MCF 10A (cell line): Measurements from ENCODE around the gene HAP1. TPM values are rescaled to one million over a fixed set of nuclear protein-coding genes. Genes with fewer than 3 reads are reported as not detected.

Experiments used
- BruUV-seq: library from RNA; stranded (reverse); fragments of 400-500 nt; replicated peaks from 2 replicates; lab custom pipeline; 2021; lab: Mats Ljungman, UMichigan
- CTCF ChIA-PET: fragments of 300-600 bp; sonication (Branson Sonifier 250); formaldehyde crosslinking; extraction: SDS; loops from one replicate; lab custom pipeline; 2021; ENCODE audit warnings: antibody characterized with exemption, inconsistent platforms; lab: Yijun Ruan, JAX
- POLR2A ChIA-PET: fragments of 300-600, 350-650 bp; sonication (Branson Sonifier 250); formaldehyde crosslinking; extraction: SDS; loops from one replicate; lab custom pipeline; 2020; ENCODE audit warnings: antibody characterized with exemption, inconsistent platforms; lab: Yijun Ruan, JAX
- DNase-seq: peaks from one replicate; pipeline ENCODE4 v3.0.0-alpha.2; 2018; ENCODE audit not compliant: unreplicated experiment
- H3K27ac Mint-ChIP-seq: one replicate; pipeline ENCODE4 v1.8.0; 2022; ENCODE audit warnings: mild to moderate bottlenecking, low read depth, mixed read lengths; ENCODE audit not compliant: unreplicated experiment
- H3K27me3 Mint-ChIP-seq: one replicate; pipeline ENCODE4 v1.8.0; 2022; ENCODE audit warnings: mixed read lengths; ENCODE audit not compliant: insufficient read depth, unreplicated experiment
- H3K36me3 Mint-ChIP-seq: one replicate; pipeline ENCODE4 v1.8.0; 2022; ENCODE audit warnings: mild to moderate bottlenecking, moderate library complexity, mixed read lengths; ENCODE audit not compliant: insufficient read depth, unreplicated experiment
- H3K4me1 Mint-ChIP-seq: one replicate; pipeline ENCODE4 v1.8.0; 2022; ENCODE audit warnings: mixed read lengths; ENCODE audit not compliant: insufficient read depth, unreplicated experiment
- H3K4me3 Mint-ChIP-seq: one replicate; pipeline ENCODE4 v1.8.0; 2022; ENCODE audit warnings: mild to moderate bottlenecking, moderate library complexity, mixed read lengths; ENCODE audit not compliant: unreplicated experiment
- H3K9me3 Mint-ChIP-seq: one replicate; pipeline ENCODE4 v1.8.0; 2022; ENCODE audit warnings: mixed read lengths; ENCODE audit not compliant: unreplicated experiment
- CTCF ChIP-seq: fragments of 200-600 bp; IDR thresholded peaks from one replicate; pipeline ENCODE4 v1.8.0; 2022; ENCODE audit warnings: antibody characterized with exemption, mild to moderate bottlenecking; ENCODE audit not compliant: unreplicated experiment
- intact Hi-C: fragments of 100-400 bp; cut with micrococcal nuclease; formaldehyde crosslinking; loops from 2 replicates; pipeline ENCODE4 v1.14.1; 2022
- total RNA-seq: library from RNA; stranded (reverse); gene quantifications from 2 replicates; pipeline ENCODE4 v1.2.3, GENCODE V29; 2022

The HAP1 gene
- total RNA-seq, 1 experiment from 2014 or later, result 0.37 TPM

- ChIA-PET POLR2A (interaction anchor here (0.9 kb wide), 1 partner anchor 125 kb away, joined by 4 read pairs; the partner anchor contains the start of gene KLHL11), CTCF (interaction anchor here (1.8 kb wide), 1 partner anchor 61 kb away, joined by 10 read pairs; no protein-coding TSS in a partner anchor)
- no peaks in the 10 kb centered on the region for H3K9me3 Mint-ChIP-seq
- DNase-seq, result no peak
- peaks cover 20% of the 10 kb centered on the region for H3K27me3 Mint-ChIP-seq
- intact Hi-C loops, result no loop called here
- no peak for TF ChIP-seq CTCF
- BruUV-seq, result no TSS peak
- no peak overlapping the region for H3K27ac Mint-ChIP-seq
- H3K4me3 Mint-ChIP-seq, result no peak overlapping the region
- H3K4me1 Mint-ChIP-seq, result peaks cover 16% of the 10 kb centered on the region
- no peaks in the 10 kb centered on the region for H3K36me3 Mint-ChIP-seq
Observed at GRCh38 chr17:41740506-41740905, 6.1 kb upstream of the HAP1 start.

GRCh38 chr17:41739661-41740352, 5.4 kb upstream of the HAP1 start:
- ChIA-PET CTCF (interaction anchor here (1.8 kb wide), 1 partner anchor 61 kb away, joined by 10 read pairs; no protein-coding TSS in a partner anchor), POLR2A (interaction anchor here (1.3 kb wide), 1 partner anchor 61 kb away, joined by 4 read pairs; no protein-coding TSS in a partner anchor)
- peaks cover 16% of the 10 kb centered on the region for H3K4me1 Mint-ChIP-seq
- TF ChIP-seq CTCF, result no peak
- no peaks in the 10 kb centered on the region for H3K9me3 Mint-ChIP-seq
- intact Hi-C loops, result loop anchor here (2.0 to 5.0 kb wide), 4 partner anchors 33 to 377 kb away; partner anchors contain the start of gene P3H4
- H3K36me3 Mint-ChIP-seq, result no peaks in the 10 kb centered on the region
- H3K27ac Mint-ChIP-seq, result peak overlapping the region; percentile 78
- no TSS peak for BruUV-seq
- H3K4me3 Mint-ChIP-seq, result no peak overlapping the region
- peaks cover 27% of the 10 kb centered on the region for H3K27me3 Mint-ChIP-seq
- peak; percentile 41 for DNase-seq

DNA sequence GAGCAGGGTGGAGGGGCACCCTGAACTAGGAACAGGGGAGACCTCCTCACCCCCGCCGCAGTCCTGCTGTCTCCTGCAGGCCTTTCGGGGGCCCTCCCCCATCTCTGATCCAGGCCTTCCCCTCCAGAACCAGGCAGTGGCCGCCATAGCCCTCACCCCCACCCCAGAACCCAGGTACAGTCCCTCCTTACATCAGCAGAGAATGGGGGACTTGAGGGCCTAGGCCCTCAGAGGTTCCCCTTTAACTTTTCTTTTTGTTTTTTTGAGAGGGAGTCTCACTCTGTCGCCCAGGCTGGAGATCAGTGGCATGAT, 4.3 kb upstream of the HAP1 start:
- intact Hi-C loops, result loop anchor here (1.0 to 5.0 kb wide), 6 partner anchors 34 to 379 kb away; partner anchors contain the start of gene P3H4
- CTCF ChIA-PET, result interaction anchor here (0.6 kb wide), 1 partner anchor 36 kb away, joined by 3 read pairs; no protein-coding TSS in a partner anchor
- Mint-ChIP-seq H3K27me3 (peaks cover 35% of the 10 kb centered on the region), H3K36me3 (no peaks in the 10 kb centered on the region), H3K4me1 (peaks cover 16% of the 10 kb centered on the region), H3K9me3 (no peaks in the 10 kb centered on the region), H3K27ac (peak overlapping the region; percentile 78), H3K4me3 (no peak overlapping the region)
- POLR2A ChIA-PET, result interaction anchor here (1.3 to 1.9 kb wide), 2 partner anchors 54 to 63 kb away, joined by 4 read pairs; no protein-coding TSS in a partner anchor
- DNase-seq, result no peak
- TF ChIP-seq CTCF, result no peak
- BruUV-seq, result no TSS peak
